RCC 7860 (cell line): ENCODE measurements around the gene CDKN2B-AS1.

Experiments
- DNase-seq: peaks from one replicate; pipeline ENCODE4 v3.0.0-alpha.2; 2015; ENCODE audit warnings: low spot score
- FAIRE-seq: peaks from 2 replicates; lab custom pipeline; 2012; peaks lifted over from hg19 to GRCh38; lab: Jason Lieb, UNC

CDKN2B-AS1 gene

DNA sequence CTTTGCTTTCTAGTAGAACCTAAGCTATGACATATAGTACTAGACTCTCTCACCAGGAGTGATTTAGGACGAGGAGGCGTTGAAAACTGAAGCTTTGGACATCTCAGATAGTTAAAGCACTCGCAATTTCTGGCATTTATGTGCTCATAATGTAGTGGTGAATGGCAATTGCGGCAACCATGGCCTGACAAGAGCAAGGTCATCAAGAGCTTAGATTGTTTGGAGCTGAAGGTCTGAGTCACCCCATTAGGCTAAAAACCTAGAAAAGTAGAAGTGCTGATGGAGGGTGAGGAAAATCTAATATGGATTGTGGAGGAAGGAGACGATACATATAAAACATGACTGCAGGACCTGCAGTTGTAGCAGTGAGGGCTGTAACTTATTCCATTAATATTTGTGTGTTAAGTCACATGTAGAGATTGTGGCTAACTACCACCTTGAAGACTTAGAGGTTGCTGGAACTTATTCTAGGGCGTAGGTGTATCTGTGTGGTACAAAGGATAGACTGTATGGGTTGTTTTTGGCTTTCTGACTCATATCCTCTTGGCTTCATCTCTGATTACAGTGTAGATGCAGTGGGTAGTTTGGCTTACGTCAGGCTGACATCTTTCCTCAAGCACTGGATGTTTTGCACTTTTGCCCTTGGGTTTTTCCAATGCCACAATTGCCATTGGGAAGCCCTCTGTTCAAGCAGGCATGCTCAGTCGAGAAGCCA, 153.4 kb downstream of the CDKN2B-AS1 start:
- no peak for FAIRE-seq
- DNase-seq, result peak; percentile 26

GRCh38 chr9:22148528-22148875, 153.9 kb downstream of the CDKN2B-AS1 start:
- no peak for FAIRE-seq
- no peak for DNase-seq

DNA sequence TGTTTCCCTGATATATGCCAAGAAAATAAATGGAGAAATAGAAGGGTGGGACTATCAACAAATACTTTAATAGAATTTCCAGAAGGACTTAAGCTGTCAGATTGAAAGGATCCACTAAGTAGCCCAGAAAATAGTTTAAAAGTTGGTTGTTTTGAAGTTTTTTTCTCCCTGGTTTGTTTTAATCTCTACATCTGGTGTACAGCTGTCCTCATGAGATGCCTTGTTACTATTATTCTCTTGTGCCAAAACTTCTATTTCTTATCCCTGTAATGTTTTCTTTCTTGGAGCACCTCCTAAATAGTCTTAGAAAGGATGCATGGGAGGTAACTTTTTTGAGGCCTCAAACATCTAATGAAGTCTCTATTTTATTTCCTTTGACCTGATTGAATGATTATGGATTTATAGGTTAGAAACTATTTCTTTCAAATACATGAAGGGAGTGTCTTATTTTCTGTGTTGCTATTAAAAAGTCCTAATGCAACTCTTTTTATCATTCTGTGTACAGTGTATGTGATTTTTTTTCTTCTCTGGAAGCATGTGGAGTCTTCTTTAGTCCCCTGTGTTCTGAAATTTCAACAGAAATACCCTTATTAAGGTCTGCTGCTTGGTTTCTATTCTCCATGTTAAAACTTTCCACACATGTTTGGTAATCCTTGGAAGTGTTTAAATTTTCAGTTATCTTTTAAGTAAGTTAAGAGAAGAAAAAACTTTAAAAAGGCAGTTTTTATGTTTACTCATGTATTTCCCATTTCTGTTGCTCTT, 154.5 kb downstream of the CDKN2B-AS1 start:
- FAIRE-seq (no peak), DNase-seq (peak; percentile 1)

- DNase-seq (no peak), FAIRE-seq (no peak)
Observed at GRCh38 chr9:22154064-22154463, 159.5 kb downstream of the CDKN2B-AS1 start.

DNA sequence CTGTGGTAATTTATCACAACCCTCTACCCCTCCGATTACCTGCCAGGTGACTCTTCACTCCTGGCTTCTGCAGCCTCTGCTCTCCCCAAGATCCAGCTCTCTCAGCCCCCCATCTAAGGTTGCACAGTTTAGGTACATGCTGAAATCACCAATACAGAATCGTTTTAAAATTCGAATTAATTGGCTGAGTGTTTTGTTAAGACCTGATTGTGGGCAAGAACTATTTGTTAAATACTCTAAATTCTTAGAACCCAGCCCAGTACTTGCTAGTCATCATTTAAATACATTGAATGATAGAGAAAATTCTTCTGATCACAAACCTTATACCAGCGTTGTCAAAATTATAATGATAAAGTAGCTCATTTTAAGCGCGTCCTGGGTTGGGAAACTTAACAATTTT, 162.0 kb downstream of the CDKN2B-AS1 start:
- no peak for FAIRE-seq
- DNase-seq, result no peak

DNA sequence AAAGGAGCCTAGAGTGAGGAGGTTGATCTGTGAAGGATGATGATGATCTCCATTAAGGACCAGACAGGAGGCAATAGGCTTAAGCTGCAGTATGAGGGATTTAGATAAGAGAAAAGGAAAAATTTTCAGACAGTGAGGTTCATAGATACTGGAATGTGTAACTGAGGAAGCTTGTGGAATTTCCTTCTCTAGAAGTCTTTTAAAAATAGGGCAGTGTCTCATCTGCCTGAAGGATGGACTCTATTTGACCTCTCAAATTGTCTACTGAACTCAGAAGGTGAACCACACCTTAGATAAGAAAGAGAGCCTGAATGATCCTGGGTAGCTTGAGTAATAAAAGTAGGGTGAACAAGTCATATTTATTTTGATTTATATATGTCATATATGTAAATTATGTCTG, 162.7 kb downstream of the CDKN2B-AS1 start:
- DNase-seq, result peak; percentile 3
- FAIRE-seq, result no peak

GRCh38 chr9:22157828-22158227, 163.2 kb downstream of the CDKN2B-AS1 start:
- peak; percentile 2 for DNase-seq
- FAIRE-seq, result no peak

- FAIRE-seq (no peak), DNase-seq (peak; percentile 3)
Observed at GRCh38 chr9:22158271-22158670, 163.7 kb downstream of the CDKN2B-AS1 start.

- FAIRE-seq (no peak), DNase-seq (no peak)
Observed at GRCh38 chr9:22158927-22159346, 164.3 kb downstream of the CDKN2B-AS1 start.

DNA sequence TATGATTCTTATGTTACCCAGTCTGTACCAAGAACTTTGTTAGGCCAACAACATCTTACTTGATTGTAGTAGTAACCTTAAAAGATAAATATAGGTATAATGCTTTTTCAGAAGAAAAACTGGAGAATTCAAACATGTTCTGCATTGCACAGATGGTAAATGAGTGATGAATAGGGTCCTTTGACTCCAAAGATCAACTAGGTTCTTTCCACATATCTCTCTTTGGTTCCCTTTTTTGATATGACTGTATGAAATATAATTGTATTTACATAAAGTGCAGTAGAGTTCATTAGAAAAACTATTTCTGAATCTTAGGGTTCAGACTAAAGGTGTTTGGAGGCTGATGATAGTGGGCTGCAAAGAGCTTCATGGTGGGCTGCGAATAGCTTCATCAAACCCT, 165.0 kb downstream of the CDKN2B-AS1 start:
- FAIRE-seq, result no peak
- DNase-seq, result no peak

DNA sequence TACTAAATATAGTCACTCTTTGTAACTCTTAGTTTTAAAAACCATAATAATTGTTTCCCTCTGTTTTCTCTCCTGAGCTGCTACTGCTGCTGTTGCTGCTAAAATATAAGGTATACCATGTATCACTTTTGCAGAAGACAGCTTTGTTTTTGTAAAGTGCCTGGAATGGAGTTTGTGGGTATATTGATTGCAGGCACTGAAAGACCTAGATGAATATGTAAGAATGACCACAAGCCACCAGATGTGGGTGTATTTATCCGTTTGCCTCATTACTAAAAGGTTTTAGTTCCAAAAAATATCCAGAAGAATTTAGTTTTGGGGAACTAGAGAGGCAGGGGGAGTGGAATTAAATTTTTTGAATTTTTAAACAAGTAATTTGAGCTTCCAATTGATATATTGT, 165.6 kb downstream of the CDKN2B-AS1 start:
- FAIRE-seq, result no peak

DNA sequence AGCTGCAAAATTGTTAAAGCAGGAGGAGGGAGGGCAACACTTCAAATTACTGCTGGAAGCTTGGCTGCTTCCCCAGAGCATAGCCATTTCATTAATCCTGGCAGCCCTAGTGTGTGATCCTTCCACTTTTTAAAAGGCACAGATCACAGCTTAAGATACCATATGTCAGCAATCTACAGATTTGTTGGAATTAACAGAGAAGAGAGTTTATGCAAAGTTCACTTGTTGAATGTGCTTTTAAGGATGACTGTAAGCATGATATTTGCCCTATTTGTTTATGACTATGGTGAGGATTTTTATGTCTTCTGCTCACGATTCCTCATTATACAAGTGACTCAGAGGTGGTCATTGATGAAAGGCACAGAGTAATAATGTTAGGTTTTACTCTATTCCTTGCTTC, 170.6 kb downstream of the CDKN2B-AS1 start:
- no peak for DNase-seq

More for the DNA sequence above, 165.6 kb downstream of the CDKN2B-AS1 start:
- no peak for DNase-seq

DNA sequence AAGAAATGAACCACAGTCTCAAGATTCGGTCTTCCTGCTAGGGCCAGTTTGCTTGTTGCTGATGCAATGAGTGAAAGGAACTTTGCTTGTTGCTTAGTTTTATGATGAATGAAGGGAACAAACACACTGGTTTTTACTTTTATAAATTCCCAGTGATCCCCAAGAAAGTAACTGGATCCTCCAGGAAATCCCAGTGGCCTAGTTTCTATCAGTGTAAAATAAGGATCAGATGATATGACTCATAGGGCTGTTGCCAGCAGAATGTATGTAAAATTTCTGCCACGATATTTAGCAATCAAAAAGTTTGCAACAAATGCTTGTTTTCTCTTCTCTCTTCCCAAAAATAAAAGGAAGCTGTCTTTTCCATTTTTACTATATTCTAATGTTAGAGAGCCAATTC, 174.7 kb downstream of the CDKN2B-AS1 start:
- FAIRE-seq (no peak), DNase-seq (no peak)

More for the DNA sequence above, 170.6 kb downstream of the CDKN2B-AS1 start:
- FAIRE-seq, result no peak

- FAIRE-seq, result no peak
- no peak for DNase-seq
Observed at GRCh38 chr9:22169727-22170503, 175.3 kb downstream of the CDKN2B-AS1 start.
